ENCODE data around the gene GXYLT2.

GRCh38 chr3:72969766-72970165 is 81.9 kb downstream of the GXYLT2 start:
- TF ChIP-seq CTCF (IDR thresholded peaks at IDR 0.05; ENCODE audit: low read depth, low read length) (no peak), EZH2phosphoT487 (IDR thresholded peaks at IDR 0.05; ENCODE audit: low read depth) (no peak)

Measured in OCI-LY3 (cell line).